Measurements from ENCODE around the gene HIP1R.

HIP1R gene

DNA sequence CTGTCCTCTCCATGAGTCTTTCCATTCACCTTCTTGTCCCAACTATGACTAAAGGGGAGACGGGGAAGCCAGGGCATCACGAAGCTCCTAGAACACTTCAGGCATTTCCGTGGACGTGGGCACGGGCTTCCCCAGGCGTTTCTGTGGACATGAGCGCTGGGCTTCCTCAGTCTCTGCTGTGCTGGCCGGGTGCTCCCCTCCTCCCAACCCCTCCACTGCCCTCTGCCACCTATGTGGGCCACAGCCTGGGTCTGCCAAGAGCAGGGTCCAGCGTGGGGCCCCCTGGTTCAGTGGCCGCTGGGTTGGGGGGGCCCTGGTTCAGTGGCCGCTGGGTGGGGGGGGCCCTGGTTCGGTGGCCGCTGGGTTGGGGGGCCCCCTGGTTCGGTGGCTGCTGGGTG, 14.8 kb downstream of the HIP1R start:
- no peaks in the 10 kb centered on the region for H3K36me3 Mint-ChIP-seq
- no peak overlapping the region for H3K27ac Mint-ChIP-seq
- H3K4me3 Mint-ChIP-seq = no peak overlapping the region
- H3K27me3 Mint-ChIP-seq = no peaks in the 10 kb centered on the region
- H3K4me1 Mint-ChIP-seq = no peaks in the 10 kb centered on the region
- H3K9me3 Mint-ChIP-seq = no peaks in the 10 kb centered on the region

DNA sequence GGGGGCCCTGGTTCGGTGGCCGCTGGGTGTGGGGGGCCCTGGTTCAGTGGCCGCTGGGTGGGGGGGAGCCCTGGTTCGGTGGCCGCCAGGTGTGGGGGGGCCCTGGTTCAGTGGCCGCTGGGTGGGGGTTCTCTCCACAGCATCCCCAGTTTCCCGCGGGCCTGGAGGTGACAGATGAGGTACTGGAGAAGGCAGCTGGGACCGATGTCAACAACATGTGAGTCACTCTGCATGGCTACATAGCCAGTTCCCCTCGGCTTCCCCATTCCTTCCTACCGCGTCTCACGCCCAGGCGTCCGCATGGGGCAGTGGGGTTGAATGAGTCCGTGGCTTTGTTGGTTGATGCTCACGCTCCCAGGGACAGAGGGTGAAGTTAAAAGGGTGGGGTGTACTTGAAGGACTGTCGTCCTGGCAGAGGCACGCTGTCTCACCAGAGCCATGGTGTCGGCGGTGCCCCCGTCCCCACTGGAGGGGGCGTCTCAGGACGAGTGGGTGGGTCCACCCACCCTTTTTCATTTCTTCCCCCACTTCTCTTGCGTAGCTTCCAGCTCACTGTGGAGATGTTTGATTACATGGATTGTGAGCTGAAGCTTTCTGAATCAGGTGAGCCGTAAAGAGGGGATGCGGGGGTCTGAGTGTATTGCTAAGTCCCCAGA, 15.6 kb downstream of the HIP1R start:
- no peaks in the 10 kb centered on the region for H3K36me3 Mint-ChIP-seq
- no peaks in the 10 kb centered on the region for H3K9me3 Mint-ChIP-seq
- H3K4me3 Mint-ChIP-seq = no peak overlapping the region
- no peaks in the 10 kb centered on the region for H3K4me1 Mint-ChIP-seq
- H3K27me3 Mint-ChIP-seq = no peaks in the 10 kb centered on the region
- no peak overlapping the region for H3K27ac Mint-ChIP-seq

DNA sequence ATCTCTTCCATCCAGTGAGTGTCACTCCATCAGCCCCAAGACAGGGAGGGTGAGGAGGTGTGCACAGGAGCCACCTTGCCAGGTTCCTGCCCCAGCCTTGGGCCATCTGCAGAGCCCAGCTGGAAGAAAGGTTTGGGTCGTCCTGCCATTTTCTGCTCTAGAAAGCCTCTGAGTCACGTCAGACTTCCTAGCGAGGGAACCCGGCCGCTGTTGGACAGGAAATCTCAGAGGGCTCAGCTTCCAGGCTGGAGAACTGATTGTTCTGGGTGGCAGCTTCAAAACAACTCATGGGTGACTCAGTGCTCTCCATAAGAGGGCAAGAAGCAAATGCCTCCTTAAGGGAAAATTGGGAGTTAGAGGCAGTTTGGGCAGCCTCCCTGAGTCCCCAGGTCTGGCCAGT, 16.6 kb downstream of the HIP1R start:
- H3K9me3 Mint-ChIP-seq = no peaks in the 10 kb centered on the region
- no peak overlapping the region for H3K4me3 Mint-ChIP-seq
- H3K27me3 Mint-ChIP-seq = no peaks in the 10 kb centered on the region
- H3K36me3 Mint-ChIP-seq = no peaks in the 10 kb centered on the region
- H3K27ac Mint-ChIP-seq = no peak overlapping the region
- H3K4me1 Mint-ChIP-seq = no peaks in the 10 kb centered on the region

DNA sequence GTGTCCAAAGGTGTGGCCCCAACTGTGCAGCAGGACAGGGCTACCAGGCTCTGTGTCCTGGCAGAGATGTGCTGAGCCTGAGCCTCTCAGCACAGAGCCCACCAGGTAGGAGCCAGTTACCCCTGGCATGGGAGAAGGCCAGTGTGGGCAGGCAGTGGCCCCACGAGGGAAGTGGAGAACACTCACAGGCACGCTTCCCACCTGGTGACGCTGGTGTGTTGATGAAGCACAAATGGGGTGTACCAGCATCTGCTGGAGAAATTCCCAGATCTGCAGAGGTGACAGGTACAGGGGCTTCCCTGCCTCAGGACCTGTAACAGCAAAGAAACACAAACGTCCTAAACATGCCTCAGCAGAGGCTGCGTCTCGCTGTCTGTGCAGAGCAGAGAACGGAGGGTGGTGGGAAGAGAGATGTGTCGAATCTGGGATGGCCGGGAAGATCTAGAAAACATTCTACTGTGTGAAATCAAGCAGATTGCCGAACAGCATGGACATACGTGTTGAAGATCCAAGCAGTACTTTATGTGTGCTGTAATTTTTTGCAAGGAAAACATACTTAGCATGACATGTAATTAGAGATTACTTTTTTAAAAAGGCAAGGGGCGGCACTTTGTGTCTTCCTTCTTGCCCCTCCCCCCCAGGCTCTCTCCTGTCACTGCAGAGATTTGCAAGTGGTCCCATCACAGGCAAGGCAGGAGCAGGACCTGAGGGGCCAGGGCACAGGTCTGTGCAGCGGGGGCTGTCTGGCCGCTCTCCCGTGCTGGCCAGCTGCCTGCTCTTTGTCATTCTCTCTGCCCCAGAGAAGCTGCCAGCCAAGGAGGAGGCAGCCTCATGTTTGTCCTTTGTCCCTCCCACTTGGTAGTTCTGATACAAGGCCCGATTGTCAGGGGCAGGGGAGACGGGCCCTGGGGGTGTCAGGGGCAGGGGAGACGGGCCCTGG, 17.3 kb downstream of the HIP1R start:
- no peaks in the 10 kb centered on the region for H3K4me1 Mint-ChIP-seq
- H3K4me3 Mint-ChIP-seq = no peak overlapping the region
- no peaks in the 10 kb centered on the region for H3K36me3 Mint-ChIP-seq
- no peak overlapping the region for H3K27ac Mint-ChIP-seq
- H3K27me3 Mint-ChIP-seq = no peaks in the 10 kb centered on the region
- no peaks in the 10 kb centered on the region for H3K9me3 Mint-ChIP-seq

DNA sequence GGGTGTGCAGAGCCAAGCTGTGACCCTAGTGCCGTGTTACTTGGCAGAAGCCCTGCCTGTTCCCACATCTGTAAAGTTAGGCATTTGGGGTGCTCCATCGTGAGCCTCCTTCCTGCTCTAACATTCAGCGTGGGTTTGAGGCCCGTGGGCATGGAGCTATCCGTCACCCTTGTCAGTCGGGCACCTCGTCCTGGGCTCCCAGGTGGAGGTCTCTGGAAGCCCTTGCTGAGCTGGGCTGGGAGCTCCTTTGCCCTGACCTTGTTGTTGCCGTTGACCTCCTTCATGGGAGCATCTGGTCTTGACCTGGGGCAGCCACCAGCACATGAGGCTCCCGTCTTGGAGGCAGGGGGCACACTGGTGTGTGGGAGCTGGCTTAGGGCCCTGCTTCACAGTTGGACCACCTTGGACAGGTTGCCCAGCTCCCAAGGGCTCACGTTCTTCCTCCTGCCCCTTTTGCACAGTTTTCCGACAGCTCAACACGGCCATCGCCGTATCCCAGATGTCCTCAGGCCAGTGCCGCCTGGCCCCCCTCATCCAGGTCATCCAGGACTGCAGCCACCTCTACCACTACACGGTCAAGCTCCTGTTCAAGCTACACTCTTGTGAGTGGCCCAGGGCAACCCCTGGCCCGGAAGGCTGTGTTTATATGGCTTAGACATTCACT, 18.5 kb downstream of the HIP1R start:
- H3K9me3 Mint-ChIP-seq = no peaks in the 10 kb centered on the region
- peaks cover 2% of the 10 kb centered on the region for H3K36me3 Mint-ChIP-seq
- H3K27ac Mint-ChIP-seq = no peak overlapping the region
- H3K4me3 Mint-ChIP-seq = no peak overlapping the region
- H3K27me3 Mint-ChIP-seq = no peaks in the 10 kb centered on the region
- no peaks in the 10 kb centered on the region for H3K4me1 Mint-ChIP-seq

DNA sequence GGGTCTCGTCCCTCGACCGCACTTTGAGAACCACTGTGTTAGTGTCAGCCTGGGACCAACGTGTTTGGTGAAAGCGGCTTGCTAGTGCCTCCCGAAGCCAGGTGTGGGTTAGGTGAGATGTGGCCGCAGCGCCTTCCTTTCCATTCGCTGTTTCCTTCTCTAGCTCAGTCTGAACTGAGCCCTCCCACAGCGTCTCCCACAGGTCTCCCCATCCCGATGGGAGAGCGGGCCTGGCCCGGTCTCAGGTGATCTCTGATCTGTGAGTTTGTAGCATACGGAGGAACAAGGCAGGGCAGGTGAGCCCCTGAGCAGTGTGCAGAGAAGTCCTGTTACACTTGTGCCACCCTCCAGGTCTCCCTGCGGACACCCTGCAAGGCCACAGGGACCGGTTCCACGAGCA, 19.3 kb downstream of the HIP1R start:
- no peaks in the 10 kb centered on the region for H3K4me1 Mint-ChIP-seq
- H3K9me3 Mint-ChIP-seq = no peaks in the 10 kb centered on the region
- H3K4me3 Mint-ChIP-seq = no peak overlapping the region
- H3K36me3 Mint-ChIP-seq = peaks cover 2% of the 10 kb centered on the region
- no peak overlapping the region for H3K27ac Mint-ChIP-seq
- H3K27me3 Mint-ChIP-seq = no peaks in the 10 kb centered on the region

DNA sequence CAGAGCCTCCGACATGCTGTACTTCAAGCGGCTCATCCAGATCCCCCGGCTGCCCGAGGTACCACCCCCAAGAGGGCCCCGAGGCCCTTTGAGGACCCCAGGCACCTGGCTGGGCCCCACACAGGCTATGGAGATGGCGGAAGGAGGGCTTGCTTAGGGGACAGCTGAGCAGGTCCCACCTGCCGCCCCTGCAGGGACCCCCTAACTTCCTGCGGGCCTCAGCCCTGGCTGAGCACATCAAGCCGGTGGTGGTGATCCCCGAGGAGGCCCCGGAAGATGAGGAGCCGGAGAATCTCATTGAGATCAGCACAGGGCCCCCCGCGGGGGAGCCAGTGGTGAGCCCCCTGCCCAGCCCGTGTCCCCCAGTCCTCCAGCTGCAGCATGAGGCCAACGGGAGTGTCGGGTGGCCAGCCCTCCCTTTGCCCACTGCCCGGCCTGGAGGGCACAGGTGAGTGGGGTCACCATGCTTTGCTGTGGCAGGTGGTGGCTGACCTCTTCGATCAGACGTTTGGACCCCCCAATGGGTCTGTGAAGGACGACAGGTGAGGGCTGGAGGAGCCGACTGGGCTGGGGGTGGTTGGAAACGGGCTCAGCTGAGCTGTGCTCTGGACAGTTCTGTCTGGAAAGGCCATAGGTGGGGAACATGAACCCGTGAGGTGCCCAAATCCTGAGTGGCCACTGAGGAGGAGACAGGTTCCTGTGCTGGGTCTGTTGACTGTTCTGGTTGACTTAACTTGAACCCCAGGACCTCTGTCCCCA, 20.0 kb downstream of the HIP1R start:
- Mint-ChIP-seq H3K4me1 (no peaks in the 10 kb centered on the region), H3K9me3 (no peaks in the 10 kb centered on the region), H3K27me3 (no peaks in the 10 kb centered on the region), H3K27ac (no peak overlapping the region), H3K4me3 (no peak overlapping the region), H3K36me3 (peaks cover 2% of the 10 kb centered on the region)

DNA sequence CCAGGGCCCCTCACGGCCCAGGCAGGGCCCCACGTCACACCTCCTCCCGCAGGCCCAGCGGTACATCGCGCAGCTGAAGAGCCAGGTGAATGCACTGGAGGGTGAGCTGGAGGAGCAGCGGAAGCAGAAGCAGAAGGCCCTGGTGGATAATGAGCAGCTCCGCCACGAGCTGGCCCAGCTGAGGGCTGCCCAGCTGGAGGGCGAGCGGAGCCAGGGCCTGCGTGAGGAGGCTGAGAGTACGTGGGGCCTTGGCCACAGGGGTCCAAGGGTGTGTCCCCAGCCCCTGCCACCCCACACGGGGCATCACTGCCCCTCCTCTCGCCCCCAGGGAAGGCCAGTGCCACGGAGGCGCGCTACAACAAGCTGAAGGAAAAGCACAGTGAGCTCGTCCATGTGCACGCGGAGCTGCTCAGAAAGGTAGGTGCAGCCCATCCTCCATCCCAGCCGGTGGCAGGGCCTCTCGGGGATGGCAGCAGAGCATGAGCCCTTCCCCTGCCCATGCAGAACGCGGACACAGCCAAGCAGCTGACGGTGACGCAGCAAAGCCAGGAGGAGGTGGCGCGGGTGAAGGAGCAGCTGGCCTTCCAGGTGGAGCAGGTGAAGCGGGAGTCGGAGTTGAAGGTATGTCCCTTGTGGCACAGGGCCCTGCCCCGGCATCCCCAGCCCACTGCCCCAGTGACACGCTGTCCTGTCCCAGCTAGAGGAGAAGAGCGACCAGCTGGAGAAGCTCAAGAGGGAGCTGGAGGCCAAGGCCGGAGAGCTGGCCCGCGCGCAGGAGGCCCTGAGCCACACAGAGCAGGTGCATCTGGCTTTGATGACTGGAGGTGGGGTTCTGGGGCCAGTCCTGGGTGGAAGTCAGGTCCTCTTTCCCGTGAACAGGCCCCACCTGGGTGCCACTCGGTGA, 20.9 kb downstream of the HIP1R start:
- Mint-ChIP-seq H3K27ac (peak overlapping the region; percentile 55), H3K36me3 (peaks cover 2% of the 10 kb centered on the region), H3K27me3 (no peaks in the 10 kb centered on the region), H3K4me3 (no peak overlapping the region), H3K4me1 (no peaks in the 10 kb centered on the region), H3K9me3 (no peaks in the 10 kb centered on the region)

DNA sequence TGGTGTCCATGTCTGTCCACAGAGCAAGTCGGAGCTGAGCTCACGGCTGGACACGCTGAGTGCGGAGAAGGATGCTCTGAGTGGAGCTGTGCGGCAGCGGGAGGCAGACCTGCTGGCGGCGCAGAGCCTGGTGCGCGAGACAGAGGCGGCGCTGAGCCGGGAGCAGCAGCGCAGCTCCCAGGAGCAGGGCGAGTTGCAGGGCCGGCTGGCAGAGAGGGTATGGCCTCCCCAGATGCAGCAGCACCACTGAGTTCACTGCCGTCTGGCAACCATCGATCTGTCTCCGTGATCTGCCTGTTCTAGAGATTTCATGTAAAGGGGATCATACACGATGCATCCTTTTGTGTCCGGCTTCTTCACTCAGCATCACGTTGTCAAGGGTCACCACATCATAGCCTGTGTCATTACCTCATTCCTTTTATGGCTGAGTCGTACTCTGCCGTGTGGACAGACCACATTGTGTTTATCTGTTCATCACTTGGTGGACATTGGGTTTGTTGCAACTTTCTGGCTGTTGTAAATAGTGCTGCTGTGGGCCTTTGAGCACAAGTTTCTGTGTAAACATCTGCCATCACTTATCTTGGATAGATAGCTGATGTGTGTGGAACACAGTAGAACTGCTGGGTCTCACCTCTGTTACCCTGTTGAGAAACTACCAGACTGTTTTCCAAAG, 21.9 kb downstream of the HIP1R start:
- H3K27me3 Mint-ChIP-seq = no peaks in the 10 kb centered on the region
- H3K36me3 Mint-ChIP-seq = peaks cover 2% of the 10 kb centered on the region
- no peak overlapping the region for H3K4me3 Mint-ChIP-seq
- H3K9me3 Mint-ChIP-seq = no peaks in the 10 kb centered on the region
- H3K4me1 Mint-ChIP-seq = no peaks in the 10 kb centered on the region
- H3K27ac Mint-ChIP-seq = no peak overlapping the region

DNA sequence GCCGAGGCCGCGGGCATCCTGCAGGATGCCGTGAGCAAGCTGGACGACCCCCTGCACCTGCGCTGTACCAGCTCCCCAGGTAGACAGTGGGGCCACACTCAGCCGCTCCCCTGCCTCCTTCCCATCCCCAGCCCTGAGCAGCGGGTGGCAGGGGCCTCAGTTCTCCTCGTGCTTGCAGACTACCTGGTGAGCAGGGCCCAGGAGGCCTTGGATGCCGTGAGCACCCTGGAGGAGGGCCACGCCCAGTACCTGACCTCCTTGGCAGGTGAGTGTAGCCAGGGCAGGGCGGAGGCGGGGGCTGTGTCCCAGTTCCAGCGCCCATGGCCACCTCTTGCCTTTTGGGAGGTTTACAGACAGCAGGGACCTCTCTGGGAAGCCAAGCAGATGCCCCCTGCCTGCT, 22.9 kb downstream of the HIP1R start:
- H3K9me3 Mint-ChIP-seq = no peaks in the 10 kb centered on the region
- no peak overlapping the region for H3K27ac Mint-ChIP-seq

DNA sequence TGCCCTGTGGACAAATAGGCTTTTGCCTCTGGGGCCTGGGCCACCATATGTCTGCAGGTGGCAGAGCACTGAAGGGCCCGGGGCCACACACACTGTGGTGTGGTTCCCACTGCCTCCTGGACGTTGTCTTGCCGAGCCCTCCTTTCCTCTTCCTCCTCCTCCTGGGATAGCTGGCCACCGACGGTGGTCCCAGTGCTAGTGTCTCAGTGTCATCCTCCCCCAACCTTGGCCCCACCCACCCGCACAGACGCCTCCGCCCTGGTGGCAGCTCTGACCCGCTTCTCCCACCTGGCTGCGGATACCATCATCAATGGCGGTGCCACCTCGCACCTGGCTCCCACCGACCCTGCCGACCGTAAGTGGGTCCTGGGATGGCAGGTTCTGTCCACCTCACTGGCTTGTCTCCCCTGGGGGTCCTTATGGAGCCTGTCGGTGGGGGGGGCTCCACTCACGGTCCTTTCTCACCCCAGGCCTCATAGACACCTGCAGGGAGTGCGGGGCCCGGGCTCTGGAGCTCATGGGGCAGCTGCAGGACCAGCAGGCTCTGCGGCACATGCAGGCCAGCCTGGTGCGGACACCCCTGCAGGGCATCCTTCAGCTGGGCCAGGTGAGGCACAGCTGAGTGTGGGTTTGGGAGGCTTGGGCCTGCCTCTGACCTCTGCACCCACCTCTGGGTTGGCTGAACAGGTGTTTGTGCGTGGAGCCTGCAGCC, 23.5 kb downstream of the HIP1R start:
- Mint-ChIP-seq H3K4me3 (no peak overlapping the region), H3K36me3 (peaks cover 4% of the 10 kb centered on the region), H3K9me3 (no peaks in the 10 kb centered on the region), H3K27ac (no peak overlapping the region), H3K4me1 (no peaks in the 10 kb centered on the region), H3K27me3 (no peaks in the 10 kb centered on the region)

More for the DNA sequence above, 22.9 kb downstream of the HIP1R start:
- Mint-ChIP-seq H3K4me1 (no peaks in the 10 kb centered on the region), H3K4me3 (no peak overlapping the region), H3K27me3 (no peaks in the 10 kb centered on the region), H3K36me3 (peaks cover 4% of the 10 kb centered on the region)

DNA sequence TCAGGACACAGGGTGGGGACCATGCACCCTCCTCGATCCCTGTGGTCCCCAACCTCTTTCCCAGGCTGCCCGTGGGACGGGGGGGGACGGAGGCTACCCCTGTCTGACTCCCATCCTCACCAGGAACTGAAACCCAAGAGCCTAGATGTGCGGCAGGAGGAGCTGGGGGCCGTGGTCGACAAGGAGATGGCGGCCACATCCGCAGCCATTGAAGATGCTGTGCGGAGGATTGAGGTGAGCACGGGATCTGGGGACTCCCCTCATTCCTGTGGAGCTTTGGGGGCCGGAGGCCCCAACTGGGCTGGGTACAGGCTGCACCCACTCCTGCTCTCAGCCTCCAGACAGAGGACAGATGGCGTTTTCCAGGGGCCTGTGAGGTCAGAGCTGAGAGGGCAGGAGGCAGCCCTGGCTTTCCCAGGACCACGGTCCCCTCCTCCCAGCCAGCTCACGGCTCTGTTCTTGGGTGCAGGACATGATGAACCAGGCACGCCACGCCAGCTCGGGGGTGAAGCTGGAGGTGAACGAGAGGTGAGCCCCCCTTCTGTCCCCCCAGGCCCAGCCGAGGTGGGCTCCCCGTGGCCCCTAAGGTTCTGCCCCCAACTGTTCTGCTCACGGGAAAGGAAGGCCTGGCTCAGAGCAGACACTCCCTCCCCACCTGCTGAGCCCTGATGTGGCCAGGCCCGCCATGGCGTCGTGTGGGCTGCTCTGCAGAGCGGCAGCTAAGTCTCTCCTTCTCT, 24.2 kb downstream of the HIP1R start:
- Mint-ChIP-seq H3K36me3 (peaks cover 4% of the 10 kb centered on the region), H3K27me3 (no peaks in the 10 kb centered on the region), H3K4me3 (no peak overlapping the region), H3K27ac (no peak overlapping the region), H3K4me1 (no peaks in the 10 kb centered on the region), H3K9me3 (no peaks in the 10 kb centered on the region)

All from activated naive CD4-positive, alpha-beta T cell treated with anti-CD3 and anti-CD28 coated beads, Interleukin-2, amount 50 U/mL, for 24 hours (primary cell).